HG03469 (cell line): Measurements from ENCODE around the gene AHSG.
A peak's percentile ranks its signal among the peaks of the same experiment; 100 is the strongest.

Experiments
- ATAC-seq: cut with Tn5 transposase; IDR thresholded peaks from one replicate; pipeline ENCODE4 v1.9.1; 2021; ENCODE audit warnings: mild to moderate bottlenecking, moderate library complexity, moderate number of reproducible peaks; ENCODE audit not compliant: unreplicated experiment

Gene AHSG

DNA sequence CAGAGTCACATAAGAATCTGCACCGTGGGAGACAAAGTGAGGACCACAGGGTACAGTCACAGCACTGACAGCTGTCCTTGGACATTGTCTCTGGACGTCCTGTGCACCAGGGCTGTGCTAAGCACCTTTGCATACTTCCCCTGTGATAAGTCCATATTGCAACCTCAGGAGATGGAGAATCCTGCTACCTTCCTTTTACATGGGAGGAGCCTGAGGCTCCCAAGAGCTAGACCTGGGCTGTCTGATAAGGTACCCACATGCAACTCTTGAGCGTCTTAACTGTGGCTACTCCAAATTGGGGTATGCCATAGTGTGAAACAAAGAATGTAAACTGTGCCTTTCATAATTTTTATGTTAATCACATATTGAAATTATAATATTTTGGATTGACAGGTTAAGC is 24.8 kb downstream of the AHSG start:
- no peak for ATAC-seq

DNA sequence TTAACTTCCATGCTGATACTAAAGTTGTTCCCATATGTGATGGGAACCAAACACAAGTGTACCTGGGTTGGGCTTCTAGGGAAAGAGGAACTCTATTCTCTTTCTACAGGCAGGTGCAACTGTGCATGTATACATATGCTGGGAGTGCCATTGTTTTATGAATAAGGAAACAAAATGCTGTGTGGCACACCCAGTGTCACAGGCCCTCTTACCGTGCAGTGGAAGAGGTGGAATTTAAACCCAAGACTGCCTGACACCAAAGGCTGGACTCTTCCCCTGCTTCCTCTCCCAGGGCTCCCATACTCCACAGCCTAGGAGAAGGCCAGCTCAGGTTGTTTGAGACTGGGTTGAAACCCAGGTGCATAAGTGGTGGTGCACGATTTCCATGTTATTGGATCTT is 25.4 kb downstream of the AHSG start:
- no peak for ATAC-seq

DNA sequence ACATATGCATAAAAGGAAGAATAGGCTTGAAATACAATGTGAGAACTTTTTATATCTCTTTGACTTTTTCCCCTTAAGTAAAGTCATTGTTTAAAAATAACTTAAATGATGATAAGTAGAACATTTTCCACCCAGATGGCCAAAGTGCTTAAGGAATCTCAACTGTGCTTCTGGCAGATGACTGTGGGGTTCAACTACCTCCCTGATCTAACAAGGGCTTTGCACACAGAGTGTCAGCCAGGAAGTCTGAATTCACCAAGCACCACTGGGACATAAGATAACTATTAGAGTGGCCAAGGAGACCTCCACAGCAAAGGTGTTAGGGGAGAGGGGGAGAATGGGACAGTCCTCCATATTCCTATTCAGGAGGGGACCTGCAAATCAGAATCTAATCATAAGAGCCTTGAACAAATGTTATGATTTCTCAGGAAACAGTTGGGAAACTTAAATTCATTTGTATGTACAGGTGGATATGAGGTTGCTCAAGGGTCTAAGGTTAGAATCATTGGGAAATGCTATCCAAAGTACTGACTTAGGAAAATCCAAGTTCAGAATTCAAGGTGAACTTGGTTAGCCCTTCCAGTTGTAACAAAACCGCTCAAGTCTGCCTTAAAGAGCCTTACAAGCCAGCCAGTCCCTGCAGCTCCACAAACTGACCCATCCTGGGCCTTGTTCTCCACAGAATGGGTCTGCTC is 27.1 kb downstream of the AHSG start, which contains the start of gene FETUB:
Gene FETUB (plus strand): TSS at position 622 of the 695 bp plus-strand sequence. CDS start 62 bp downstream, at position 684.
- ATAC-seq, result no peak

DNA sequence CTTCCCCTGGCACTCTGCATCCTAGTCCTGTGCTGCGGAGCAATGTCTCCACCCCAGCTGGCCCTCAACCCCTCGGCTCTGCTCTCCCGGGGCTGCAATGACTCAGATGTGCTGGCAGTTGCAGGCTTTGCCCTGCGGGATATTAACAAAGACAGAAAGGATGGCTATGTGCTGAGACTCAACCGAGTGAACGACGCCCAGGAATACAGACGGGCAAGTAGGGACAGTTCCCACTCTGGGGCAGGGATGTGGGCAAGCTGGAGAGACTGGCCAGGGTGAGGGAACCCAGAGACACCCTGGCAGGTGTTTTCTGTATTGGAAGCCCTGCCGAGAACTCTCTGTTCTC is 27.6 kb downstream of the AHSG start:
- ATAC-seq, result no peak

DNA sequence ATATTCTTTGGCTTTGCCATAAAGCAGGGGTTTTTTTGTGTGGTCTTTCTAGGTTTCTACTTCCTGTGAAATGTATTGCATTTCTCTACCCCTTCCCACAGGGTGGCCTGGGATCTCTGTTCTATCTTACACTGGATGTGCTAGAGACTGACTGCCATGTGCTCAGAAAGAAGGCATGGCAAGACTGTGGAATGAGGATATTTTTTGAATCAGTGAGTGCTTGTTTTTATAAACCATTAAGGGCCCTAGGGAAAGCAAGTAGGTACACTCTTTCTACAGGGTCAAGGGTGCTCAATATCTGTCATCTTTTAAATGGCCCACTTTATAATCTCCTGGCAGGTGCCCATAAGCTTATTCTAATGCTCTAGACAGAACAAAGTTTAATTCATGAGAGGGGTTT is 28.1 kb downstream of the AHSG start:
- ATAC-seq, result no peak

DNA sequence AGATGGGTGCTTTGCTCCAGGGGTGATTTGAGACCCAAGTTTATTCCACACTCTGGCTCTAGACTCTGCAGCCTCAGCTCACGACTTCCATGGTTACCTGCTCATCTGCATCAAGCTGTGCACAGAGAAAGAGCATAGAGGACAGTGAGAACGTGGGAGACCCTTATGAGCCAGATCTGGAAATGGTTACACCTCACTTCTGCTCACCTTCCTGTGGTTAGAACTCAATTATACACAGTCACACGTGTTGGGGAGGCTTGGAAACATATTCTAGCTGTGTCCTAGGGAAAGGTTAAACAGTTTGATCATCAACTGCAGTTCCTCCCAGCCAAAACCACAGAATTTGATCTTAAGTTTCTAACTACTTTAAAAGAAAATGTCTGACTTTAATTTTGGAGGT is 29.2 kb downstream of the AHSG start:
- ATAC-seq, result no peak

DNA sequence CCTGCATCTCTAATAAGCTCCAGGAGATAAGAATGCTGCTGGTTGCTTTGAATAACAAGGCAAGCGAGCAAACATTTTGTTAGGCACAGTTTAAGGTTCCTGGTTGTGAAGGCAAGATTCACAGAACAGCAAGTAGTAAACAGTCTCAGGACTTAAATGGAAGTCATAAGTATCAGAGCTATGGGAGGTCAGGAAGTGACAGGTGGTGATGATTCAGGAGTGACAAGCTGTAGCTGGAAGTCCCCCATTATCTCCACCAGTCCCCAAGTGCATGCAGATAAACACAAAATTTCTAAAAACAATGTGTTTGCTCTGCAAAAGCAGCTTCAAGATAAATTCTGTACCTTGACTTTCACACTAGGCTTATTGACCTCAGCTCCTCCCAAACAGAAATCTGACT is 30.6 kb downstream of the AHSG start:
- ATAC-seq, result no peak

DNA sequence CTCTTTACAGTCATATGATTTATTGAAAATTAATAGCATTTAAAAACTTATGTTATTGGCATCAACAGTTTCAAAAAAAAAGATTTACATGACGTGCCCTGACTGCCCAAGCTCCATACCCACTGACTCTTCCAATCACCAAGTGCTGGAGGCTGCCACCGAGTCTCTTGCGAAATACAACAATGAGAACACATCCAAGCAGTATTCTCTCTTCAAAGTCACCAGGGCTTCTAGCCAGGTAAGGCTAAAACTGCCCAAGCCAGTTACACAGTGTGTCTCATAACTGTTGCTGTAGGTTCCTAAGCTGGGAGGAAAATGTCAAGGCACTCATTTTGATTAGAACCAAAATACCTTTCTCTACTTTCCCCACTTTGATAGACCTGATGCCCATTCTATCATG is 31.8 kb downstream of the AHSG start:
- no peak for ATAC-seq

DNA sequence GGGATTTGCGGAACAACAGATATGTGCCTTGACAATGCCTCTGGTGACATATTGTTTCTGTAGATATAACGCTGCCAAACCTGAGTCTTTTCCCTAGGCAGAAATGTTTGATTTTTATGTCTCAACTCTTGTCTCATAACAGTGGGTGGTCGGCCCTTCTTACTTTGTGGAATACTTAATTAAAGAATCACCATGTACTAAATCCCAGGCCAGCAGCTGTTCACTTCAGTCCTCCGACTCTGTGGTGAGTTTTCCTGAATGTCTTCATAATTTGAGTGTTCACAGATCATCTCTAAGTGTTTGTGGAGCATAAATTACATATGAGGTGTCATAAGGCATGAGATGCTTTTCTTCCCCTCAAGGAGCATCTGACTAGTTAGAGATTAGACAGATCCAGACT is 33.2 kb downstream of the AHSG start:
- ATAC-seq, result no peak

DNA sequence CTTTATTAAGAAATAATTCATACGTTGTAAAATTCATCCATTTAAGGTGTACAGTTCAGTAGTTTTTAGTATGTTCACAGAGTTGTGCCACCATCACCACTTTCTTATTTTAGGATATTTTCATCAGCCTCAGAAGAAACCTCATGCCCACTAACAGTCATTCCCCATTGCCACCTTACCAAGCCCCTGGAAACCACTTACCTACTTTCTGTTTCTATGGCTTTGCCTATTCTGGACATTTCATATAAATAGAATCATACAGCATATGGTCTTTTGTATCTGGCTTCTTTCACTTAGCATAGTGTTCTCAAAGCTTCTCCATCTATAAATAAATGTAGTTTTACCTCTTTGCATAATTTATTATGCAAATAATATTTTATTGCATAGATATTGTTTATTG is 34.0 kb downstream of the AHSG start:
- no peak for ATAC-seq

DNA sequence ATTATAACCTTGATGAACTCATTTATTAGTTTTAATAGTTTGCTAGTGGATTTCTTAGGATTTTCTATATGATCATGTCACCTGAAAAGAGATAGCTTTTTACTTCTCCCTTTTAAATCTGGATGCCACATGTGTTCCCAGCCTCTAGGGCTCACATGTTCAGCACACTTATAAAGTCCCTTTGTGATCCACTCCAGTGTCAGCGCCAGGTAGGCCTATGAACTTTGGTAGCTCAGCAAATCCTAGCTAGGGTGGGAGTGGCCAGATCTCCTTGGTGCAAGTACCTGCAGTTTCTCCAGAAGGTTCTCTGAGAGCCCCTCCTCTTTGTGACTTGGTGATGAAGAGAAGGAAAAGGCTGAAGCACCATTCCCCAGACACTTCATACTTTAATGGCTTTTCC is 36.0 kb downstream of the AHSG start:
- no peak for ATAC-seq

DNA sequence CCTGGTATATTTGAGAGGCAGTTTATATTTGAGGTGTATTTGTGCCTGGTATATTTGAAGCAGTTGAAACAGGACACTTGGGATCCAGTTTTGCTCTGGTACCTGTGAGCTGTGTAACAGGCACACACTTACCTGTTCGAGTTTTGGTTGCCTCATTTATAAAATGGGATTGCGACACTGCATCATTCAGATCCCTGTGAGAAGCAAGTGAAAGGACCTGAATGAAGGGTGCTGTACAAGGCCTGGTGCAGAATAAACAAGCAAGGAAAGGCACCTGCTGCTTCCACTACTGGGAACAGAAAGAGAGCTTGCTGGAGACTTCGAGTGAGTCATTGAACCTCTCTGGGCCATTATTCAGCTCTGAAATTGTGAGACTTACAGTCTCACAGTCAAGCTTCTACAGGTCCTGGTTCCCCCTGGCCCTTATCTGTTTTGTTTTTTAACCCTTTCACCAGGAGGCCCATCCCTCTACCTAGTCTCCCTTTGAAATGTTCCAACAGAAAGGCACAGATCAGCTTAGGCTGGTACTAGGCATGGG is 38.9 kb downstream of the AHSG start:
- no peak for ATAC-seq

DNA sequence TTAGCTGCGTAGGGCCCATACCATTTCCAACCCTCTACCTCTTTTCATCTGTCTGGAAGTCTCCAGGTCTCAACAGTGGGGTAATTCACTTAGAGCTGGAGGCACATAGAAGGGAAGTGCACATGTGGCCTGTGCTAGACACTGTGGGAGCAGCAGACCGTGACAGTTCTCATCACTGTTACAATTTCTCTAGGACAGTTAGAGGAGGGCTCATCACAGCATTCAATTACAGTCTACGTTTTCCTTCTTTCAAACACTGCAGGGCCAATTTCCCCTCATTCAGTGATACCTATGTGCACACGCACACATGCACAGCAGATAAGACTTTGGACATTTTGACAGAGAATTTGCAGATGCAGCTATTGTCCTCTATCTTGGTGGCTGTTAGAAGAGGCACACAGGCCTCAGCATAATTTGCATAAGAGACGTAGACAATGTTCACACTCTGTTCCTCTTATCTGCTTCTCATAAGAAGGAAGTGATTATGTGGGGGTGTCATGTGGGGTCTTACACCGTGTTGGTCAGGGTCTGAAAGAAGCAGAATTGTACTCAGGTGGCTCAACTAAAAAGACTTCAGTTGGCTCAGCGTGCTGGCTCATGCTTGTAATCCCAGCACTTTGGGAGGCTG is 40.3 kb downstream of the AHSG start:
- ATAC-seq, result peak; percentile 77

DNA sequence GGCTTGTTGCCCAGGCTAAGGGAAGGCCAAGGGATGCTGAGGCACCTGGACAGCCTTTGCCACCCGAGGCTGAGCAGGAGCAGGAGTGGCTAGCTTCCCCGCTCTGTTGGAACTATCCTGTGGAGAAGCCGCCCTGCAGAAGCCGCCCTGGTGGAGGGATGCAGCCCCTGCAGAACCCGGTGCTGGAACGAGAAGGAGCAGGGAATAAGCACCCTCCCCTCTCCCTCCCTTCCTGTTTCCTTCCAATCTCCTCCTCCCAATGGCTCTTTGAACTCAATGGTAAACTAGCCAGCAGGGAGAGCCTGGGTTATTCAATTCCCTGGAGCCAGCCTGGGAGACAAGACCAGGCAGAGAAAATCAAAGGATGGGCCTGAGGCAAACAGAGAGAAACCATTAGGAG is 41.1 kb downstream of the AHSG start:
- no peak for ATAC-seq

DNA sequence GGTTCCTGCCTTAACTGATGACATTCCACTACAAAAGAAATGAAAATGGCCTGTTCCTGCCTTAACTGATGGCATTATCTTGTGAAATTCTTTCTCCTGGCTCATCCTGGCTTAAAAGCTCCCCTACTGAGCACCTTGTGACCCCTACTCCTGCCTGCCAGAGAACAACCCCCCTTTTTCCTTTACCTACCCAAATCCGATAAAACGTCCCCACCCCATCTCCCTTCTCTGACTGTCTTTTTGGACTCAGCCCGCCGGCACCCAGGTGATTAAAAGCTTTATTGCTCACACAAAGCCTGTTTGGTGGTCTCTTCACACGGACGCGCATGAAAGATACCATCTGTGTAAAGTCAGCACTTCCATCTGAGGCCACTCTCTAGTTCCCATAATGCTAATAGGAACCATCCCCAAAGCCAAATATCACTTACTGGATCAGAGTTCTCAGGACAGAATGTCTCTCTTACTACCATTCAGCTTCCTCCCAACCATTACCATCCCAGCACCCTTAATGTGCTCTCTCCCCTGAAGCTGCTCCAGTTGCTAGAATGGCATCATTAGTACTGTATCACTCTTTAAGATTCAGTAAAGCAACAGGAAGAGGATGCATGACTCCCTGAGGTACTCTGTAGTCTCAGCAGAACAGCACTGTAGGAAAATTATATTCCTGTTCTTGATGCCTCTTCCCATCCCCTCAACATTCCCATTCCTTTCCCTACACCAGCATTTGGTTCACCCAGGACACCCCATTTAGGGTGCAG is 50.7 kb downstream of the AHSG start:
- ATAC-seq, result no peak

DNA sequence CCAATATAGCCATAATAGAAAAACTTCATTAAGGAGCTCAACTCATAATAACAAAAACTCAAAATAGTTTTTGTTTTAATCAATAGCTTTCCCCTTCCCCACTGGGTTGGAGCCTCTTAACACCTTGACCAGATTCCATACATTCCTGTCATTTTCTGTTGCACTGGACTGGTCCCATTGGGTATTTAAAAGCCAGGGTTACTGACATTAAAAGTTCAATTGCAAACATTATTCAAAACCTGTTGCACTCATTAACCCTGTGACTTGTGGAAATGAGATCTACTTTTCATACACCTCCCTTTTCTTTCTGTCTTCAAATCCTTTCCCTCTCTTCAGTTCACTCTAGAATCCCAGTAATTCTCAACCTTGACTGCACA is 51.2 kb downstream of the AHSG start:
- no peak for ATAC-seq

DNA sequence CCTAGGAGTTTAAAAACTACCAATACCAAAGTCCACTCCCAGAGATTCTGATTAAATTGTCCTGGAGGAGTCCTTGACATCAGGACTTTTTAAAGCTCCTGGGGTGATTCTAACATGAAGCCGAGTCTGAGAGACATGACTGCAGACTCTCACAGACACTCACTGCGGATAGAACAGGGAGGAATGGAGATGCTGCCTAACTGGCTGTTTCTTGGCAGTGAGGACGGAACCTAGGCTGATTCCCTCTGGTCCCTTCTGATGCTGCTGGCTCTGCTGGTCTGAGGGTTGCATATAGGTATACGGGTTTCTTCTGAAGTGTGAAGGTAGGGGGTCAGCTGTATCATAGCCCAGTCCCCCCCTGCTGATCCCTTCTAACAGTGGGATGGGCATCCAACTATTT is 51.6 kb downstream of the AHSG start:
- ATAC-seq, result no peak

DNA sequence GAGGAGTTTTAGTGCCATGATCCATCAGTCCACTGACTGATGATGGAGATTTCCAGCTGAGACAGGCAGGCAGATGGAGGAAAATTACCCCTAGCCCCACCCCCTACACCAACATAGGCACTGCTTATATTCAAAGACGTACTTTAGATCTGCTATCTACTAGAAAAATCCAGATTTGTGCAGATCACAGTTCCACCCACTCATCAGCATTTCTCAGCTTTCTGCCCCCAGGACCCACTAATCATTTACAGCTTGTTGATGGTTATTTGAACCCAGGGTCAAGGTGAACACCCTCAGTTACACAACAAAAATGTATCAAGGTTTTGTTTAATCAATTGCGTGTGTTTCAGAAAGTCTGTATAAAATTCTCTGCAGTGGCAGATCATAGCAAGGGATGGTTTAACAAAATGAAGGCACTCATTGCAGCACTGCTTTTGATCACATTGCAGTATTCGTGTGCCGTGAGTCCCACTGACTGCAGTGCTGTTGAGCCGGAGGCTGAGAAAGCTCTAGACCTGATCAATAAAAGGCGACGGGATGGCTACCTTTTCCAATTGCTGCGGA is 52.8 kb downstream of the AHSG start, which contains the start of gene HRG:
Gene HRG (plus strand): TSS at position 390 of the 564 bp plus-strand sequence. CDS start 18 bp downstream, at position 408.
- no peak for ATAC-seq

DNA sequence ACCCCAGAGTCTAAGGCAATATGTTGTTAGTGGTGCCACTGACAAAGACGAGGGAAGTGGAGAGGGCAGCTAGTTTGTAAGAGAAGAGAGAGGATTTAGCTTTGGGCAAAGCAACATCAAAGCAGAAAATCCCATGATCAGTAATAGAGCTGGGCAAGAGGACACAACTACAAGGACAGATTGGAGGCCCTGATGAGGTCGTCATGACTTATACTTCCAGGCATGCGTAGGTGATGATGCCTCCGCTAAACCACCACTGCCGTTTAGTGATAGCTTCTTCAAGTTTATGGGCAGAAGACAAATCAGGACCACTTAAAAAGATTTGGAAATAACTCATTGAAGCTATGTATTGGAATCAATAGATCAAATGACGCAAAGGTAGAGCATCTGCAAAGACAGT is 55.6 kb downstream of the AHSG start:
- no peak for ATAC-seq

DNA sequence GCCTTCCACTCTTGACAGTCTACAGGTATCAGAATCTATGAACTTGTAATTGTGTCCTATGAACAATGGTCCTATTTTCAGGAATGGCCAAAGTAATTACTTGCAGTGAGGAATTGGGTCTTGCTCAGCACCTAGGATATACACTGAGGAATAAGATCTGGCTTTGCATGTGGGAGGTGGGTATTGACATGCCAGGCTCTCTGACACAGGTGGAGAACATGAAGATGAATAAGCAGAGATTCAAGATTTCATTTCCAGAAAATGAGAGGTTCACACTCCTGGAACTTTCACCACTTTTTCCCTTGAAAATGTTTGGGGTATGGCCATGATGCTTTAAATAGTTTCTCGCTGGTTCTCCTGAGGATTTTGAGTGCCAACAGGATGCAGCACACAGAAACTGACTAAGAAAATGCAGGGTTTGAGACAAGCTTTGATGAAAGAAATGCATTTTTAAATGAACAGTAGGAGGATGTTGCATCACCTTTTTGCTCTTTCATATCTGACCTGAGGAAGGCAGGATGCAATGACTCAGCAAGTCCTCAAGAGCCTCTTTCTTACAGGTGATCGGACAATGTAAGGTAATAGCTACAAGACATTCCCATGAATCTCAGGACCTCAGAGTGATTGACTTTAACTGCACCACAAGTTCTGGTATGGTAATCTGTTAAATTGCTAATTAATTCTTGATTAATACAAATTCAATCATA is 56.7 kb downstream of the AHSG start:
- no peak for ATAC-seq

DNA sequence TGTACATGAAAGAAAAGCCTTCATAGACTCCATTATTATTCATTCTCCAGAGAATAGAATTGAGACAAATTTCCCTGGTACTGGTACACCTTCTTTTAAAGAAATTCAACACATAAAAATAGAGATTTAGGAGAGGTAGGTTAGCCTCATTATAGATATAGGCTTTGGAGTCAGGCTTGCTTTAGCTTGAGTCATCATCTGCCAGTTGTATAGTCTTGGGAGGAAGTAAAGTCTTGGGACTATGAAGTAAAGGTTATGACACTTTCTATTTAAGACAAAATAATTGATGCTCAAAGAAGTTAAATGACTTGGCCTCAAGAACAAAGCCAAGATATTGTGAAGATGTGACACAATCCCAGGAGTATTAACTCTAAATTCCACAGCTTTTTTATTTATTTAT is 57.3 kb downstream of the AHSG start:
- ATAC-seq, result no peak
